PFSK-1 (cell line): ENCODE measurements around the gene LMBRD1.

Experiments used
- FOXP2 ChIP-seq: optimal IDR thresholded peaks from 2 replicates; pipeline ENCODE3; 2011; ENCODE audit warnings: borderline replicate concordance, control low read depth, inconsistent platforms; ENCODE audit not compliant: insufficient read depth; ENCODE audit errors: extremely low read length, extremely low read depth
- POLR2AphosphoS5 ChIP-seq: IDR thresholded peaks from 2 replicates; pipeline ENCODE4 v1.6.1; 2012; ENCODE audit warnings: low read depth, mild to moderate bottlenecking, control low read depth, low read length, moderate library complexity
- SIN3A ChIP-seq: IDR thresholded peaks from 2 replicates; pipeline ENCODE4 v1.6.1; 2012; ENCODE audit warnings: mild to moderate bottlenecking, low read length, moderate library complexity, borderline replicate concordance; ENCODE audit not compliant: insufficient read depth
- TAF1 ChIP-seq: IDR thresholded peaks from 2 replicates; pipeline ENCODE4 v1.6.1; 2012; ENCODE audit warnings: low read length, control low read depth, borderline replicate concordance; ENCODE audit not compliant: insufficient read depth
- TF ChIP-seq, protein P1 (sequence below), 2 experiments: IDR thresholded peaks; 2 replicates each; pipeline versions ENCODE4 v1.6.1 to v1.8.0; 2011 to 2012; ENCODE audit warnings: low read depth in 2 of 2, low read length in 2 of 2, control low read depth in 1 of 2, inconsistent platforms in 1 of 2, mild to moderate bottlenecking in 1 of 2, moderate library complexity in 1 of 2; ENCODE audit not compliant: insufficient read depth in 1 of 2

The LMBRD1 gene

DNA sequence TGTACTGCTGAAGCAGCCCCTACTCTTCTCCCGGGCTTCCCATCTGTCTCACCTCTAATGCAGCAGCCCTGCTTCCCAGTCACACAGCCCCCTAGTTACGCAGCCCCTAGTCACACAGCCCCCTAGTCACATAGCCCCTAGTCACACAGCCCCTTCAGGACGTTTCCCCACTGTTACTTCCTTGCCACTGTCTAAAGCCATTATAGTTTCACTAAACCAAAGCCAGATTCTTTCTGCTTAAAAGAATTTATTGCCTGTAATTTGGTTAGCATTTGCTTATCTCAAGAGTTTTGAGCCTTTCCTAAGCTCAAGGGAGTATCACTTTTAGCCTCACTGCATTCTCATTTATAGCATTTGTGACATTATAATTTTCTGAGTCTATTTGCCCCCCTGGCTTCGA lies 127.9 kb downstream of the LMBRD1 start:
- TF ChIP-seq SIN3A (no peak), POLR2AphosphoS5 (no peak), TAF1 (no peak), FOXP2 (no peak)
- TF ChIP-seq, protein P1, sequence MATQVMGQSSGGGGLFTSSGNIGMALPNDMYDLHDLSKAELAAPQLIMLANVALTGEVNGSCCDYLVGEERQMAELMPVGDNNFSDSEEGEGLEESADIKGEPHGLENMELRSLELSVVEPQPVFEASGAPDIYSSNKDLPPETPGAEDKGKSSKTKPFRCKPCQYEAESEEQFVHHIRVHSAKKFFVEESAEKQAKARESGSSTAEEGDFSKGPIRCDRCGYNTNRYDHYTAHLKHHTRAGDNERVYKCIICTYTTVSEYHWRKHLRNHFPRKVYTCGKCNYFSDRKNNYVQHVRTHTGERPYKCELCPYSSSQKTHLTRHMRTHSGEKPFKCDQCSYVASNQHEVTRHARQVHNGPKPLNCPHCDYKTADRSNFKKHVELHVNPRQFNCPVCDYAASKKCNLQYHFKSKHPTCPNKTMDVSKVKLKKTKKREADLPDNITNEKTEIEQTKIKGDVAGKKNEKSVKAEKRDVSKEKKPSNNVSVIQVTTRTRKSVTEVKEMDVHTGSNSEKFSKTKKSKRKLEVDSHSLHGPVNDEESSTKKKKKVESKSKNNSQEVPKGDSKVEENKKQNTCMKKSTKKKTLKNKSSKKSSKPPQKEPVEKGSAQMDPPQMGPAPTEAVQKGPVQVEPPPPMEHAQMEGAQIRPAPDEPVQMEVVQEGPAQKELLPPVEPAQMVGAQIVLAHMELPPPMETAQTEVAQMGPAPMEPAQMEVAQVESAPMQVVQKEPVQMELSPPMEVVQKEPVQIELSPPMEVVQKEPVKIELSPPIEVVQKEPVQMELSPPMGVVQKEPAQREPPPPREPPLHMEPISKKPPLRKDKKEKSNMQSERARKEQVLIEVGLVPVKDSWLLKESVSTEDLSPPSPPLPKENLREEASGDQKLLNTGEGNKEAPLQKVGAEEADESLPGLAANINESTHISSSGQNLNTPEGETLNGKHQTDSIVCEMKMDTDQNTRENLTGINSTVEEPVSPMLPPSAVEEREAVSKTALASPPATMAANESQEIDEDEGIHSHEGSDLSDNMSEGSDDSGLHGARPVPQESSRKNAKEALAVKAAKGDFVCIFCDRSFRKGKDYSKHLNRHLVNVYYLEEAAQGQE (IDR thresholded peaks at IDR 0.05; ENCODE audit: insufficient read depth in 1 of 2, low read depth in 2 of 2, low read length in 2 of 2), result no peak

DNA sequence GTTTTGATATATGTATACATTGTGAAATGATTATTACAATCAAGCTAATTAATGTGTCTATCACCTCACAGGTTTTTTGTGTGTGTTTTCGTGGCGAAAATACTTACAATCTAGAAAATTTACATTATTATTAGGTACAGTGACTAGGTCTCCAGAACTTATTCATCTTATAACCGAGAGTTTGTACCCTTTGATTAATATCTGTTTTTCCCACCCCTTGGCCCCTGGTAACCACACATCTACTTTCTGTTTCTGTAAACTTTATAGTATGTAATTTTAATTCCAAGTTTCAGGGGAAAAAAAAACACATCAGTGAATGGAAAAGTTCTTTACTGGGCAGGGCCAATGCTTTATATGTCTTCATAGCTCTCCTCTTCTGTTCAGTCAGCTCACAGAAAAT lies 131.4 kb downstream of the LMBRD1 start:
- TF ChIP-seq SIN3A (no peak), TAF1 (no peak), POLR2AphosphoS5 (no peak), FOXP2 (no peak)
- TF ChIP-seq, protein P1 (IDR thresholded peaks at IDR 0.05; ENCODE audit: insufficient read depth in 1 of 2, low read depth in 2 of 2, low read length in 2 of 2), result no peak

DNA sequence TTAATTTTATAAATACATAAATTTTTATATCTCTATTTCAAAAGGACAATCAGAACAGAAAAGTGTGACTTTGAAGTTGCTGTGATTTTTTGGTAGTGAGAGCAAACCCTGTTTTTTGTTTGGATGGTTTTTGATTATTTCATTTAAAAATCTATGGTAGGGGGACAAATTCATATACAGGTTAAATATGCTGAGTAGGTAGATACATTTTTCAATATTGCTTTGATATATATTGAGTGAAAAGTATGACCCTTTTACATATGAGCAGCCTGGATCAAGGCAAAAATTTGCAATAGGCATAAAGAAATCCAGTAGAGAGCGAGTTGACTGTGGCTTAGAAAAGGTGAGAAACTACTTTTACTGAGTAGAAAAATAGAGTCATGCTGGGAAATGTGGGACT lies 132.3 kb downstream of the LMBRD1 start:
- TF ChIP-seq SIN3A (no peak), TAF1 (no peak), FOXP2 (no peak), POLR2AphosphoS5 (no peak)
- TF ChIP-seq, protein P1 (IDR thresholded peaks at IDR 0.05; ENCODE audit: insufficient read depth in 1 of 2, low read depth in 2 of 2, low read length in 2 of 2), result no peak

DNA sequence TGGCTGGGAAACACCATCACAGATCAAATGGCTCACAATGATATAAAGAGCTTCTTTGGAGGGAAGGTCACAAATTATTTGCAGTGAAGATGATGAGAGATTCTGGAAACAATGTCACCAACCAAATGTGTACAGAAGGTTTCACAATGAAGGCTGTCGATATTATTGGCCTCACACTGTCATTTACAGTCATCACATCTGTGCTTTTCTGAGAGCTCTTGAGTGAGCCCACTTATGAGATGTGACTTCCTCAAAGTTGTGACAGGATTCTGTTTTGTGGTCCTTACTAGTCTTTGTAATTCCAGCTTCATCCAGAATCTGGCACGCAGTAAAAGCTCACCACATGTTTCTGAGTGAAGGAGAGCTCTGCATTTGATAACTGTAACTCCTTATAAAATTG lies 133.6 kb downstream of the LMBRD1 start:
- no peak for TF ChIP-seq FOXP2
- no peak for TF ChIP-seq TAF1
- TF ChIP-seq, protein P1 (IDR thresholded peaks at IDR 0.05; ENCODE audit: insufficient read depth in 1 of 2, low read depth in 2 of 2, low read length in 2 of 2), result no peak
- no peak for TF ChIP-seq POLR2AphosphoS5
- no peak for TF ChIP-seq SIN3A

DNA sequence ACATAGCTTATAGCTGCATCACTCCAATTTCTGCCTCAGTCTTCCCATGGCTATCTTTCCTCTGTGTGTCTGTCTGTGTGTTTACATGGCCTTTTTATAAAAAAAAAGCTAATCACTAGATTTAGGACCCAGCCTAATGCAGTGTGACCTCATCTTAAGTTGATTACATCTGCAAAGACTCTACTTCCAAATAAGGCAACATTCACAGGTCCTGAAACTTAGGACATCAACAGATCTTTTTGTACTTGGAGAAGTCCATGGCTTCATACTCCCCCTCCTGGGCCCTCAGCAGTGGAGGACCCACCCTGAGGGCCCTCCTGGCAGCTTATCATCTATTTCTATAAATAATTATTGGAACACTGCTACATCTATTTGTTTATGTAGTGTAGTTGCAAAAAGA lies 146.1 kb downstream of the LMBRD1 start:
- TF ChIP-seq TAF1 (no peak), POLR2AphosphoS5 (no peak), FOXP2 (no peak), SIN3A (no peak)
- TF ChIP-seq, protein P1 (IDR thresholded peaks at IDR 0.05; ENCODE audit: insufficient read depth in 1 of 2, low read depth in 2 of 2, low read length in 2 of 2), result no peak
